Caki2 (cell line): ENCODE measurements around the gene FOLR2. TPM values are rescaled to one million over a fixed set of nuclear protein-coding genes. Genes with fewer than 3 reads are reported as not detected.

Experiments
- DNase-seq: peaks from one replicate; pipeline ENCODE4 v3.0.0-alpha.2; 2015; ENCODE audit warnings: low read depth
- in situ Hi-C: cut with HindIII; loops from 2 replicates; pipeline ENCODE4 v1.10.0; 2016; ENCODE audit warnings: low sequenced_read_pairs, low pct_unique_long_range_greater_than_20kb, mixed read lengths
- total RNA-seq: library from RNA; depleted of rRNA; stranded (reverse); fragments of >200 nt; shearing (Covaris generic); gene quantifications from 2 replicates; pipeline ENCODE4 v1.2.3, GENCODE V29; 2014; ENCODE audit warnings: low replicate concordance

The FOLR2 gene
- total RNA-seq, 1 experiment from 2014 or later = not detected

GRCh38 chr11:72227316-72228228, 11.0 kb downstream of the FOLR2 start:
- in situ Hi-C loops = no loop called here
- DNase-seq = no peak

DNA sequence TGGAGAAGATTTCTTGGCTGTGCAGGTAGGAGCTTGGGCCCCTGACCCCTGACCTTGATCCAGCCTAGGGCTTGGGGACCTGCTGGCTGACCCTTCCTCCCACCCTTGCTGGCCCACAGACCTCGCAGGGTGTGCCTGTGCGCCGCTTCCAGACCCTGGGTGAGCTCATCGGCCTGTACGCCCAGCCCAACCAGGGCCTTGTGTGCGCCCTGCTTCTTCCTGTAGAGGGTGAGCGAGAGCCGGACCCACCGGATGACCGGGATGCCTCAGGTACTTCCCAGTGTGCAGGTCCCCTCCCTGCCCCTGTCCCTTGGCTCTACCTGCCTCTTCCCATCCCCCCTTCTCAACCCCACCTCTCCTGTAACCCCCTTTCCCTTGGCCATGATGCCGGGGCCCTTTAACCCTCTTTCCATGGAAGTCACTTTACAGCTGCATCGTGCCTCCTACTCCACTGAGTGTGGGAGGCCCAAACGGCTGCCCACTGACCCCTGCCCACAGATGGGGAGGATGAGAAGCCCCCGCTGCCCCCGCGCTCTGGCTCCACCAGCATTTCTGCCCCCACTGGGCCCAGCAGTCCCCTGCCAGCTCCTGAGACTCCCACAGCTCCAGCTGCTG, 11.7 kb downstream of the FOLR2 start:
- in situ Hi-C loops = no loop called here
- no peak for DNase-seq

DNA sequence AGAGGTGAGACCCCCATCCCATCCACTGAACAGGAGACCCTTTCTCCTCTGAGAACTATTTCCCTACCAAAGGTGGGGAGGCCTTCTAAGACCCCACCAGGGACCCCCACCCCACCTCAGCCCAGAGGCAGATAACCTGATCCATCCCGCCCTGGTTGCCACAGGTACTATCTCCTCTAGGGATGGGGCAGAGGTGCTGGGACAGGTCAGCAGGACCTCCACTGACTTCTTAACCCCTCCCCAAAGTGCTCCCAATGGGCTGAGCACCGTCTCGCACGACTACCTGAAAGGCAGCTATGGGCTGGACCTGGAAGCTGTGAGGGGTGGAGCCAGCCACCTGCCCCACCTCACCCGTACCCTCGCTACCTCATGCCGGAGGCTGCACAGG, 12.2 kb downstream of the FOLR2 start:
- in situ Hi-C loops = no loop called here
- DNase-seq = no peak

DNA sequence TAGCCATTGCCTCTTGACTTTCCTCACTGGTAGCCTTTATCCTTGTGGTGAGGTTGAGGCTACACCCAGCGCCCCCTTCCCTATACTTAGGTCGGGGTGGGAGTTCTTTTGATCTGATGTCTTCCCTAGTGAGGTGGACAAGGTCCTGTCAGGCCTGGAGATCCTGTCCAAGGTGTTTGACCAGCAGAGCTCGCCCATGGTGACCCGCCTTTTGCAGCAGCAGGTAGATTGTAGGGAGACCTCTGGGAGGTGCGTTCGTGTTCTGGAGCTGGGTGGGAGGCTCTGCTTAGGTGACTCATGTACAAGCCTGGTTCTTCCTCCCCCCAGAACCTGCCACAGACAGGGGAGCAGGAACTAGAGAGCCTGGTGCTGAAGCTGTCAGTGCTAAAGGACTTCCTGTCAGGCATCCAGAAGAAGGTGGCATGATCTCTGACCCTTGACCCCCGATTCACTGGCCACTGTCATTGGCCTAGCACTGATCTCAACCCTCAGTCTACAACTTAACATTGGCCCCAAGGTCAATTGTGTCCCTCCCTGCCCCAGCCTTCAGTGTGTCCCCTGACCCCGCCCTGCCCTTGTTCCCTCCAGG, 12.8 kb downstream of the FOLR2 start:
- in situ Hi-C loops = no loop called here
- DNase-seq = no peak

- DNase-seq = no peak
- in situ Hi-C loops = no loop called here
These were observed 13.6 kb downstream of the FOLR2 start for GRCh38 chr11:72229925-72230763.

GRCh38 chr11:72230764-72231365, 14.3 kb downstream of the FOLR2 start:
- DNase-seq = no peak
- in situ Hi-C loops = no loop called here

DNA sequence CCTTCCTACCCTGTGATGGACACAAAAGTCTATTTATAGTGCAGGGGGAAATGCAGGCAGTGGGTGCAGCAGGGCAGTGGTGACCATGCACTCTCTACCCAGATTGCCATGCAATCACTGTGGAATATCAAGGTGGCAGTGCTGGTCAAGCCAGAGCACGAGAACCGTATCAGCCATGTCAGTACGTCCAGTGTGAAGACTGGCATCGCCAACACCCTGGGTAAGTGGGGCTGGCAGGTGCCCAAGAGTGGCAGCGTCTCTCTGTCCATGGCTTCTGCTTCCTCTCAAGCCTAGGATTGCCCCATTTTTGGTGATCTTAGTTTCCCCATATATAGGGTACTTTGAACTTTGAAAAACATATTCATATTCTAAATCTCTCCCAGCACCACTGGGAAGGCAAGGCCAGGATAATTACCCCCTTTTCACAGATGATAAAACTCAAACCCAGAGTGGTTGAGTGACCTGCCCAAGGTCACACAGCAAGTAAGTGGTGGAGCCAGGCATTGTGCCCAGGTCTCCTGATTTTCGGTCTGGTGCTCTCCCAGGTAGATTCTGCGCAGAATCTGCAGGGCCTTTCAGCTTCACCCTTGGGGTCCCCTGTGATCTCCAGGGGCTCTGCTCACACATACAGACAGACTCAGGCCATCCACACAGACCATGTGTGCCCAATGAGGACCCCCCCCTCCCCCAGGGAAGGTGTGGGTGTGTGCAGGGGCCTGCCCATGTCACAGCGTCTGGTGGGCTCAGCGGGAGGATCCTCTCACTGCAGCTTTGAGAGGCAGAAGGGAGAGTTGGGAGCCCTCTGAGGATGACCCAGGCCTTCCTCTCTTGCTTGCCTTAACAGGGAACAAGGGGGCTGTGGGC, 15.0 kb downstream of the FOLR2 start:
- no peak for DNase-seq
- in situ Hi-C loops = no loop called here

GRCh38 chr11:72232260-72233055, 15.9 kb downstream of the FOLR2 start:
- in situ Hi-C loops = no loop called here
- DNase-seq = no peak

DNA sequence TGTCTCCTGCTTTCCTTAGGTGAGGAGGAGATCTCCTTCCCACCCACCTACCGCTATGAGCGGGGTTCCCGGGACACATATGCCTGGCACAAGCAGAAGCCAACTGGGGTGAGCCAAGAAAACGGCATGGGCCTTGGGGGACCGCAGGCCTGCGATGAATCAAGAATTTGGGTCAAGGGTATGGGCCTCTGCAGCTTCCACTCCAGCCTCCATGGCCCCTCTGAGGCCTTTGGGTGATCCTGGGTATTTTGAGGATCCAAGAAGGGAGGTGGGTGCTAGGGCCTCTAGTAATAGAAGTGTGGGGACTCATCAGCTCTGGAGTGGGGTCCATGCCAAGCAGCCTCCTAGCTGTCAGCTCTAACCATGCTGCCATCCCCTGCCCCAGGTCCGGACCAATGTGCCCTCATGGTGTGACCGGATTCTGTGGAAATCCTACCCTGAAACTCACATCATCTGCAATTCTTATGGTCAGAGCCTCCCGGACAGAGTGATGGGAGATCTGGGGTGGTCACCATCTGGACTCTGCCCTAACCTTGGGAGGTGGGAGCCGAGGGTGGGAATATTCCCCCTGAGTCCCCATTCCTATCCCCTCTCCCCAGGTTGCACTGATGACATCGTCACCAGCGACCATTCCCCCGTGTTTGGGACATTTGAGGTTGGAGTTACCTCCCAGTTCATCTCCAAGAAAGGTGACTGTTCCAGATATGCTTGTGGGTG, 16.6 kb downstream of the FOLR2 start:
- DNase-seq = no peak
- in situ Hi-C loops = no loop called here

GRCh38 chr11:72233773-72234513, 17.3 kb downstream of the FOLR2 start:
- in situ Hi-C loops = no loop called here
- no peak for DNase-seq

- no peak for DNase-seq
- in situ Hi-C loops = no loop called here
These were observed 17.9 kb downstream of the FOLR2 start for GRCh38 chr11:72234514-72234830.

DNA sequence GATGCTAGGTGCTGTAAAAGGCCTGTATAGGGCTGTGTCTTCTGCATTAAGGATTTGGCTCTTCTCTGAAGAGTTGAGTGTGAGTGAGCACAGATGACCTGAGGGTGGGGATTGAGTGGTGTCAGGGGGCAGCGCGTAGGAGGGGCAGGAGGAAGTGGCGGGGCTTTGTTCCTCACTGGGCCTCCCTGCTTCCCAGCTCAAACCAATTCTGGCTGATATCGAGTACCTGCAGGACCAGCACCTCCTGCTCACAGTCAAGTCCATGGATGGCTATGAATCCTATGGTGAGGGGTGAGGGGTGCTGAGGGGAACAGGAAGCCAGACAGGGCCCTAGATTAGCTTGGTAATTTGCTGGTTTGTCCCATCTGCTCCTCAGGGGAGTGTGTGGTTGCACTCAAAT, 18.3 kb downstream of the FOLR2 start:
- in situ Hi-C loops = no loop called here
- no peak for DNase-seq

GRCh38 chr11:72235351-72236057, 18.9 kb downstream of the FOLR2 start:
- in situ Hi-C loops = no loop called here
- DNase-seq = no peak

DNA sequence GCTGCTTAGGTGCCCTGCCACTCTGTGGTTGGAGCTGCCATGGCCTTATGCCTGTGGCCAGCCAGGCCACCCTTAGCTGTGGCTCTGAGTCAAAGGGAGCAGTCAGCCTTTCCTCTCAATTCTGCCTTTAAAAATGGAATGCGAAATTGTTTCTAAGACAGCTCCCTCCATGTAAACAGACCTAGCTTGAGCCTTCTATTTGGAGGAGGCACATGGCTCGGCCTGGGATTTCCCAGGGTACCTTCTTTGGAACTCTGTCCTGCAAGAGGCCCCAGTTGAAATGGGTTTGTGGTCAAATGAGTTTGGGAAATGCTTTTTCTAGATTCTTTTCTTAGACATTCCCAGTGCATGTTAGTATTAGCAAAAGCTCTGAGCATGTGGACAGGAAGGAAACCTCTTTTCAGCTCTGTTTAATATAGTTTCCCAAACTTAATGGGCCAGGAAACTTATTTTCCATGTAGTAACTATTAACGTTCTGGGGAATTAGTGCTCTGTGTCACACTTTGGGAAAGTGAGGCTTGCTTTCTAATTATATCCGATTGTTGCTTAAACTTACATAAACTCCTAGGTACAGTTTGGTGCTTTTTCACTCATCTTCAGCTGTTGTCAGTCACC, 19.6 kb downstream of the FOLR2 start:
- no peak for DNase-seq
- in situ Hi-C loops = no loop called here

GRCh38 chr11:72236774-72237111, 20.1 kb downstream of the FOLR2 start:
- in situ Hi-C loops = no loop called here
- no peak for DNase-seq
